H1 (cell line): ENCODE data around the gene TOR4A. TPM values are rescaled to one million over a fixed set of nuclear protein-coding genes. Genes with fewer than 3 reads are reported as not detected.

Experiments used
- CTCF ChIA-PET: fragments of 300-600 bp; sonication (Branson Sonifier 250); formaldehyde crosslinking; loops from one replicate; lab custom pipeline; 2021; ENCODE audit not compliant: partially characterized antibody; lab: Charles Lee
- POLR2A ChIA-PET: fragments of 300-600 bp; sonication (Branson Sonifier 250); formaldehyde crosslinking; loops from one replicate; lab custom pipeline; 2021; ENCODE audit warnings: inconsistent platforms; ENCODE audit not compliant: partially characterized antibody; lab: Charles Lee
- DNase-seq, 2 experiments: peaks; one replicate each; pipeline versions ENCODE4 v3.0.0 to v3.0.0-alpha.2; 2010 to 2022; ENCODE audit warnings: low spot score in 2 of 2, low read depth in 1 of 2, mixed read lengths in 1 of 2
- FAIRE-seq: peaks from 2 replicates; lab custom pipeline; 2011; peaks lifted over from hg19 to GRCh38; lab: Jason Lieb, UNC
- H2AFZ ChIP-seq: 2 replicates; pipeline ENCODE4 v1.8.1; 2012; ENCODE audit warnings: low read length, inconsistent platforms
- H2AK5ac ChIP-seq: 2 replicates; pipeline ENCODE4 v1.6.1; 2013; ENCODE audit warnings: low read depth, low read length
- H2BK120ac ChIP-seq: replicated peaks from 2 replicates; pipeline ENCODE3; 2013; ENCODE audit warnings: low read depth, low read length, inconsistent platforms
- H2BK12ac ChIP-seq: 2 replicates; pipeline ENCODE4 v1.6.1; 2013; ENCODE audit warnings: low read depth, low read length
- H2BK15ac ChIP-seq: 2 replicates; pipeline ENCODE4 v1.6.1; 2013; ENCODE audit warnings: low read length
- H2BK20ac ChIP-seq: 2 replicates; pipeline ENCODE4 v1.6.1; 2013; ENCODE audit warnings: low read length
- H2BK5ac ChIP-seq: 2 replicates; pipeline ENCODE4 v1.6.1; 2013; ENCODE audit warnings: low read depth, low read length
- H3K14ac ChIP-seq: 2 replicates; pipeline ENCODE4 v1.6.1; 2013; ENCODE audit warnings: inconsistent platforms; ENCODE audit not compliant: insufficient read length
- H3K18ac ChIP-seq: 2 replicates; pipeline ENCODE4 v1.6.1; 2013; ENCODE audit warnings: low read length; ENCODE audit errors: extremely low read depth
- H3K23ac ChIP-seq: 2 replicates; pipeline ENCODE4 v1.6.1; 2013; ENCODE audit warnings: inconsistent platforms; ENCODE audit not compliant: insufficient read length
- H3K23me2 ChIP-seq: 2 replicates; pipeline ENCODE4 v1.6.1; 2013; ENCODE audit warnings: low read depth, low read length
- H3K27ac ChIP-seq: 2 replicates; pipeline ENCODE4 v1.6.1; 2011; ENCODE audit warnings: low read depth, low read length, inconsistent platforms
- H3K27me3 ChIP-seq, 4 experiments: replicated peaks in 1 of 4; 1 replicate in 1 of 4; 2 replicates in 3 of 4; pipeline versions ENCODE4 v1.6.1 to v1.8.1; 2011 to 2013; ENCODE audit warnings: low read length in 3 of 4, mild to moderate bottlenecking in 3 of 4, inconsistent platforms in 2 of 4, mixed read lengths in 2 of 4, moderate library complexity in 1 of 4; ENCODE audit not compliant: control insufficient read depth in 3 of 4, insufficient read depth in 3 of 4; ENCODE audit errors: extremely low read depth in 1 of 4
- H3K36me3 ChIP-seq, 4 experiments: 2 replicates each; pipeline versions ENCODE4 v1.6.1 to v1.8.1; 2011 to 2013; ENCODE audit warnings: mild to moderate bottlenecking in 4 of 4, low read length in 3 of 4, moderate library complexity in 2 of 4, control low read depth in 1 of 4, inconsistent platforms in 1 of 4; ENCODE audit not compliant: insufficient read depth in 4 of 4, control insufficient read depth in 2 of 4
- H3K4ac ChIP-seq: replicated peaks from 2 replicates; pipeline ENCODE3; 2013; ENCODE audit warnings: low read length, low read depth, mixed read lengths, inconsistent platforms; ENCODE audit not compliant: insufficient read length
- H3K4me1 ChIP-seq, 4 experiments: replicated peaks in 1 of 4; 1 replicate in 1 of 4; 2 replicates in 3 of 4; pipeline versions ENCODE4 v1.6.1 to v1.8.1; 2011 to 2013; ENCODE audit warnings: low read length in 3 of 4, inconsistent platforms in 2 of 4, mixed read lengths in 1 of 4; ENCODE audit not compliant: insufficient read depth in 4 of 4, control insufficient read depth in 3 of 4
- H3K4me2 ChIP-seq, 2 experiments: 2 replicates each; pipeline versions ENCODE4 v1.6.1 to v1.8.1; 2011 to 2013; ENCODE audit warnings: low read depth in 2 of 2, low read length in 2 of 2, control low read depth in 1 of 2, inconsistent platforms in 1 of 2, mild to moderate bottlenecking in 1 of 2; ENCODE audit not compliant: insufficient read depth in 1 of 2
- H3K4me3 ChIP-seq, 4 experiments: fragments of 200-600, 300-600 bp in 1 of 4; sonication (generic), shearing (Covaris generic), sonication (Bioruptor Twin) in 1 of 4; 2 replicates each; pipeline versions ENCODE4 v1.5.1 to v1.8.1; 2011 to 2016; ENCODE audit warnings: low read length in 4 of 4, low read depth in 3 of 4, control low read depth in 2 of 4, inconsistent platforms in 2 of 4, mild to moderate bottlenecking in 2 of 4, mixed read lengths in 1 of 4, moderate library complexity in 1 of 4; ENCODE audit not compliant: insufficient read depth in 2 of 4; ENCODE audit errors: extremely low read depth in 1 of 4
- H3K56ac ChIP-seq: replicated peaks from 2 replicates; pipeline ENCODE3; 2013; ENCODE audit warnings: low read depth, mild to moderate bottlenecking, mixed read lengths, low read length, inconsistent platforms; ENCODE audit not compliant: insufficient read length
- H3K79me1 ChIP-seq: 2 replicates; pipeline ENCODE4 v1.6.1; 2013; ENCODE audit warnings: low read depth, low read length, control low read depth
- H3K79me2 ChIP-seq, 2 experiments: 2 replicates each; pipeline versions ENCODE4 v1.6.1 to v1.8.1; 2012 to 2013; ENCODE audit warnings: low read length in 2 of 2, mild to moderate bottlenecking in 2 of 2, inconsistent platforms in 1 of 2; ENCODE audit not compliant: insufficient read depth in 2 of 2, control insufficient read depth in 1 of 2
- H3K9ac ChIP-seq, 4 experiments: replicated peaks in 1 of 4; 1 replicate in 1 of 4; 2 replicates in 3 of 4; pipeline versions ENCODE4 v1.6.1 to v1.8.1; 2011 to 2013; ENCODE audit warnings: low read depth in 3 of 4, low read length in 3 of 4, control low read depth in 2 of 4, mild to moderate bottlenecking in 2 of 4, moderate library complexity in 2 of 4, inconsistent platforms in 1 of 4; ENCODE audit errors: extremely low read depth in 1 of 4
- H3K9me3 ChIP-seq, 2 experiments: 2 replicates each; pipeline versions ENCODE4 v1.6.1 to v1.8.1; 2012 to 2013; ENCODE audit warnings: mild to moderate bottlenecking in 2 of 2, moderate library complexity in 2 of 2, control low read depth in 1 of 2, inconsistent platforms in 1 of 2, low read depth in 1 of 2, low read length in 1 of 2, mixed read lengths in 1 of 2; ENCODE audit not compliant: insufficient read depth in 2 of 2
- H4K20me1 ChIP-seq, 2 experiments: replicated peaks in 1 of 2; 2 replicates each; pipeline versions ENCODE3 to v1.8.1; 2011 to 2013; ENCODE audit warnings: inconsistent platforms in 2 of 2, low read length in 2 of 2, mild to moderate bottlenecking in 1 of 2; ENCODE audit not compliant: insufficient read depth in 2 of 2, control insufficient read depth in 1 of 2
- H4K5ac ChIP-seq: 2 replicates; pipeline ENCODE4 v1.6.1; 2013; ENCODE audit warnings: low read length, low read depth, mixed read lengths, inconsistent platforms; ENCODE audit not compliant: insufficient read length
- H4K8ac ChIP-seq: 2 replicates; pipeline ENCODE4 v1.8.0; 2013; ENCODE audit warnings: mild to moderate bottlenecking, moderate library complexity, low read length, inconsistent platforms; ENCODE audit not compliant: insufficient read depth; ENCODE audit errors: extremely low read depth
- H4K91ac ChIP-seq: replicated peaks from 2 replicates; pipeline ENCODE3; 2013; ENCODE audit warnings: low read length, mixed read lengths, inconsistent platforms; ENCODE audit not compliant: insufficient read length
- BACH1 ChIP-seq: IDR thresholded peaks from 2 replicates; pipeline ENCODE4 v1.6.1; 2012; ENCODE audit warnings: low read length, improper control_type of control experiment
- CREB1 ChIP-seq: IDR thresholded peaks from 2 replicates; pipeline ENCODE4 v1.6.1; 2012; ENCODE audit warnings: inconsistent platforms
- CTCF ChIP-seq, 3 experiments: IDR thresholded peaks; 1 replicate in 2 of 3; 2 replicates in 1 of 3; pipeline versions ENCODE4 v1.5.1 to v1.6.1; 2011; ENCODE audit warnings: low read length in 3 of 3, mild to moderate bottlenecking in 3 of 3, inconsistent platforms in 2 of 3, low read depth in 1 of 3, moderate library complexity in 1 of 3; ENCODE audit not compliant: insufficient read depth in 1 of 3; ENCODE audit errors: control extremely low read depth in 1 of 3
- GABPA ChIP-seq: IDR thresholded peaks from 2 replicates; pipeline ENCODE4 v1.6.1; 2011; ENCODE audit warnings: mild to moderate bottlenecking, low read length, moderate library complexity, borderline replicate concordance; ENCODE audit not compliant: insufficient read depth
- HDAC6 ChIP-seq: IDR thresholded peaks from one replicate; pipeline ENCODE4 v1.7.1; 2012; ENCODE audit warnings: low read depth, mild to moderate bottlenecking, inconsistent platforms, low read length, moderate library complexity
- JUN ChIP-seq: IDR thresholded peaks from 2 replicates; pipeline ENCODE4 v1.6.1; 2011; ENCODE audit warnings: low read depth, mild to moderate bottlenecking, improper control_type of control experiment, low read length
- KDM1A ChIP-seq: fragments of 200-600, 300-600 bp; sonication (generic); IDR thresholded peaks from 2 replicates; pipeline ENCODE4 v1.7.1; 2016; ENCODE audit warnings: mild to moderate bottlenecking, low read length, borderline replicate concordance
- KDM4A ChIP-seq: IDR thresholded peaks from one replicate; pipeline ENCODE4 v1.7.1; 2012; ENCODE audit warnings: low read depth, mild to moderate bottlenecking, moderate library complexity, low read length, inconsistent platforms; ENCODE audit not compliant: severe bottlenecking
- KDM5A ChIP-seq: fragments of 200-600 bp; IDR thresholded peaks from 2 replicates; pipeline ENCODE4 v1.7.1; 2012; ENCODE audit warnings: mild to moderate bottlenecking, low read length, inconsistent platforms, mixed read lengths
- RFX5 ChIP-seq: IDR thresholded peaks from 2 replicates; pipeline ENCODE4 v1.6.1; 2011; ENCODE audit warnings: low read depth, low read length, improper control_type of control experiment, borderline replicate concordance
- RXRA ChIP-seq: IDR thresholded peaks from 2 replicates; pipeline ENCODE4 v1.6.1; 2011; ENCODE audit warnings: low read depth, mild to moderate bottlenecking, low read length, moderate library complexity; ENCODE audit not compliant: insufficient read depth
- SUZ12 ChIP-seq: fragments of 200-600 bp; sonication (generic); IDR thresholded peaks from 2 replicates; pipeline ENCODE4 v1.6.1; 2012; ENCODE audit warnings: mild to moderate bottlenecking, inconsistent platforms, low read length, moderate library complexity, mixed read lengths
- WGBS, 2 experiments: shearing (Covaris generic) in 1 of 2; methylation state at CpG; one replicate each; pipeline versions ENCODE4 v1.1.6 to v1.1.7; 2013 to 2015; ENCODE audit warnings: low lambda C conversion rate in 2 of 2, mixed read lengths in 2 of 2, inconsistent platforms in 1 of 2, low coverage in 1 of 2, missing lambda C conversion rate in 1 of 2; ENCODE audit not compliant: insufficient replicate concordance in 2 of 2, insufficient coverage in 1 of 2, insufficient read length in 1 of 2; ENCODE audit errors: extremely low coverage in 1 of 2, missing lambda C conversion rate in 1 of 2; 5-methylcytosine and 5-hydroxymethylcytosine counted together
- polyA plus RNA-seq, 7 experiments: library from polyadenylated mRNA; depleted of rRNA in 3 of 7; stranded (reverse) in 5 of 7; unstranded in 2 of 7; fragments of >200 nt in 5 of 7; fragments of 200-250 nt in 2 of 7; gene quantifications; 1 replicate in 5 of 7; 2 replicates in 1 of 7; 4 replicates in 1 of 7; pipeline versions ENCODE4 v1.2.1 to v1.2.3, GENCODE V29; 2011 to 2013; ENCODE audit warnings: missing spikeins in 2 of 7, mixed read lengths in 2 of 7
- total RNA-seq: library from RNA; stranded (reverse); fragmentation: NEBNext Ultra II Directional; extraction: Animal tissue kit (Norgen Biotek cat#: 25700); gene quantifications from 2 replicates; pipeline ENCODE4 v1.2.1, GENCODE V29; 2021

Gene TOR4A
- total and polyA plus RNA-seq, 2 of the 8 experiments (the other 6 are each of a cell fraction or from before 2014, with no cell fraction given): 8.4 to 9.3 TPM

DNA sequence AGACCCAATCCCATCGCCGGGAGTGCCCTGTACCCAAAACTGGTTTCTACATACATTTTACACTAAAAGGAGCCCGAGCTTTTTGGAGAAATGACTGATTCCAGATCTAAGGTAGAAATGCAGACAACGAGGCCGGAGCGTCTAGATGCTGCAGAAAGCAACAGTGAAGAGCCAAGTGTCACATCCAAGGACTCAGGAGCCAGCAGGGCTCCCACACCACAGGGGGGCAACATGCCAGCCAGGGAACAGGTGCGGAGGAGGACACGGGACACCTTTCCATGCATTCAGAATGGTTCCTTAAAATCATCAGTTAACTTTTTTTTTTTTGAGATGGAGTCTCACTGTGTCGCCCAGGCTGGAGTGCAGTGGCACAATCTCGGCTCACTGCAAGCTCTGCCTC, 47.6 kb downstream of the TOR4A start:
- Histone ChIP-seq H3K4me2 (no peak overlapping the region), H3K18ac (no peak overlapping the region), H3K27ac (no peak overlapping the region), H3K56ac (no peak overlapping the region), H4K91ac (no peak overlapping the region), H3K14ac (no peak overlapping the region), H4K5ac (no peak overlapping the region), H2BK120ac (no peak overlapping the region), H2BK5ac (no peak overlapping the region), H2BK20ac (no peak overlapping the region), H3K23me2 (no peaks in the 10 kb centered on the region), H2BK12ac (no peak overlapping the region), H3K36me3 (no peaks in the 10 kb centered on the region), H3K27me3 (no peaks in the 10 kb centered on the region), H3K9me3 (peaks cover under 1 to 8% of the 10 kb centered on the region in 2 experiments; a peak in 1 of 4 replicates), H3K4me1 (peaks cover 0 to 13% (median 5%) of the 10 kb centered on the region in 4 experiments; a peak in 4 of 7 replicates), H2AK5ac (no peak overlapping the region), H3K4me3 (no peak overlapping the region), H3K9ac (no peak overlapping the region), H3K79me1 (no peaks in the 10 kb centered on the region), H3K23ac (no peak overlapping the region), H2BK15ac (no peak overlapping the region), H3K4ac (no peak overlapping the region), H4K20me1 (no peaks in the 10 kb centered on the region), H2AFZ (no peak overlapping the region), H3K79me2 (no peaks in the 10 kb centered on the region), H4K8ac (no peak overlapping the region)
- ChIA-PET CTCF (interaction anchor here (0.6 to 1.0 kb wide), 4 partner anchors 22 to 201 kb away, joined by 3 to 5 read pairs (median 3); no protein-coding TSS in a partner anchor), POLR2A (interaction anchor here (0.7 to 1.5 kb wide), 3 partner anchors 9 to 962 kb away, joined by 3 read pairs; partner anchors contain the start of gene DNLZ)
- no peak for FAIRE-seq
- WGBS, 2 experiments: 90% methylated on average over 10 of the region's 10 CpGs; no CpG with 5 or more reads in 1 of the 2 experiments
- no peak for DNase-seq
- no peak for TF ChIP-seq KDM4A
- no peak for TF ChIP-seq CTCF (IDR thresholded peaks at IDR 0.05; ENCODE audit: control extremely low read depth in 1 of 3, insufficient read depth in 1 of 3, low read depth in 1 of 3, low read length in 3 of 3)
- TF ChIP-seq RXRA: no peak
- no peak for TF ChIP-seq RFX5
- no peak for TF ChIP-seq KDM1A
- TF ChIP-seq JUN: no peak
- no peak for TF ChIP-seq GABPA
- TF ChIP-seq BACH1: no peak
- no peak for TF ChIP-seq HDAC6
- TF ChIP-seq KDM5A: no peak
- TF ChIP-seq CREB1: no peak
- no peak for TF ChIP-seq SUZ12
